ENCODE data around the gene WNT16. TPM values are rescaled to one million over a fixed set of nuclear protein-coding genes. Genes with fewer than 3 reads are reported as not detected.
"Not testable (repeated sequence)": the region's sequence is repeated elsewhere in the genome, so short reads cannot be mapped to it uniquely, and the experiment has no call there.

WNT16 gene
- polyA plus RNA-seq (ENCODE audit: insufficient read length) = 0.22 TPM

GRCh38 chr7:121328508-121329190 lies at the start of gene WNT16:
Gene WNT16, plus strand, starts transcription at chr7:121329000. Its CDS starts 293 bp downstream, at chr7:121329293.
- no peak for DNase-seq (ENCODE audit: low read depth)

- no peak for DNase-seq (ENCODE audit: low read depth)
These were observed 49.7 kb upstream of the WNT16 start for GRCh38 chr7:121279060-121279620.

- no peak for DNase-seq (ENCODE audit: low read depth)
These were observed 49.0 kb upstream of the WNT16 start for GRCh38 chr7:121279822-121280221.

GRCh38 chr7:121280656-121281055 lies 48.1 kb upstream of the WNT16 start:
- DNase-seq (ENCODE audit: low read depth) = no peak

- DNase-seq (ENCODE audit: low read depth) = no peak
These were observed 46.7 kb upstream of the WNT16 start for GRCh38 chr7:121282129-121282528.

- DNase-seq (ENCODE audit: low read depth) = no peak
These were observed 43.6 kb upstream of the WNT16 start for GRCh38 chr7:121285066-121285667.

- DNase-seq (ENCODE audit: low read depth) = no peak
These were observed 42.6 kb upstream of the WNT16 start for GRCh38 chr7:121286186-121286585.

- no peak for DNase-seq (ENCODE audit: low read depth)
These were observed 41.8 kb upstream of the WNT16 start for GRCh38 chr7:121286742-121287734.

- DNase-seq (ENCODE audit: low read depth) = no peak
These were observed 39.9 kb upstream of the WNT16 start for GRCh38 chr7:121288894-121289293.

GRCh38 chr7:121289930-121290329 lies 38.9 kb upstream of the WNT16 start:
- DNase-seq (ENCODE audit: low read depth) = not testable (repeated sequence)

- no peak for DNase-seq (ENCODE audit: low read depth)
These were observed 34.3 kb upstream of the WNT16 start for GRCh38 chr7:121294448-121294992.

GRCh38 chr7:121297843-121298242 lies 31.0 kb upstream of the WNT16 start:
- DNase-seq (ENCODE audit: low read depth) = no peak

- no peak for DNase-seq (ENCODE audit: low read depth)
These were observed 30.0 kb upstream of the WNT16 start for GRCh38 chr7:121298831-121299239.

GRCh38 chr7:121300685-121301420 lies 27.9 kb upstream of the WNT16 start:
- DNase-seq (ENCODE audit: low read depth) = no peak

GRCh38 chr7:121301446-121302213 lies 27.2 kb upstream of the WNT16 start:
- no peak for DNase-seq (ENCODE audit: low read depth)

- DNase-seq (ENCODE audit: low read depth) = no peak
These were observed 26.5 kb upstream of the WNT16 start for GRCh38 chr7:121302214-121302745.

GRCh38 chr7:121303422-121304101 lies 25.2 kb upstream of the WNT16 start:
- DNase-seq (ENCODE audit: low read depth) = no peak

- no peak for DNase-seq (ENCODE audit: low read depth)
These were observed 24.6 kb upstream of the WNT16 start for GRCh38 chr7:121304102-121304658.

GRCh38 chr7:121305109-121305508 lies 23.7 kb upstream of the WNT16 start:
- DNase-seq (ENCODE audit: low read depth) = no peak
